GM23338 (cell line): ENCODE data around the gene ARMC9. TPM values are rescaled to one million over a fixed set of nuclear protein-coding genes. Genes with fewer than 3 reads are reported as not detected.

Experiments
- ATAC-seq: fragments of 200-7000 bp; cut with Tn5 transposase; 3 replicates; pipeline ENCODE4 v1.9.1; 2020
- DNase-seq: peaks from one replicate; pipeline ENCODE4 v3.0.0-alpha.2; 2015; ENCODE audit warnings: low spot score
- H2AFZ ChIP-seq: fragments of 200-600 bp; sonication (generic); 2 replicates; pipeline ENCODE4 v1.8.0; 2016; ENCODE audit warnings: antibody characterized with exemption, mild to moderate bottlenecking, moderate library complexity
- H3F3A ChIP-seq: fragments of 200-600 bp; sonication (generic); replicated peaks from 2 replicates; pipeline ENCODE4 v1.8.0; 2017; ENCODE audit warnings: antibody characterized with exemption, mixed run types, low read depth
- H3K27ac ChIP-seq: fragments of 200-600 bp; sonication (generic); 2 replicates; pipeline ENCODE4 v1.6.1; 2016; ENCODE audit warnings: low read depth
- H3K27me3 ChIP-seq: fragments of 200-600 bp; sonication (generic); 2 replicates; pipeline ENCODE4 v1.8.0; 2016; ENCODE audit warnings: mild to moderate bottlenecking, mixed run types, moderate library complexity; ENCODE audit not compliant: insufficient read depth
- H3K36me3 ChIP-seq: fragments of 200-600 bp; sonication (generic); 2 replicates; pipeline ENCODE4 v1.8.0; 2016; ENCODE audit warnings: mild to moderate bottlenecking; ENCODE audit not compliant: insufficient read depth
- H3K4me1 ChIP-seq: fragments of 200-600 bp; sonication (generic); 2 replicates; pipeline ENCODE4 v1.8.0; 2016; ENCODE audit warnings: mild to moderate bottlenecking, moderate library complexity; ENCODE audit not compliant: insufficient read depth
- H3K4me2 ChIP-seq: fragments of 200-600 bp; sonication (generic); 2 replicates; pipeline ENCODE4 v1.7.1; 2017; ENCODE audit warnings: mixed run types
- H3K4me3 ChIP-seq: fragments of 200-600 bp; sonication (generic); 2 replicates; pipeline ENCODE4 v1.6.1; 2016; ENCODE audit warnings: mixed run types
- H3K79me2 ChIP-seq: fragments of 200-600 bp; sonication (generic); replicated peaks from 2 replicates; pipeline ENCODE4 v1.8.0; 2017; ENCODE audit warnings: mild to moderate bottlenecking; ENCODE audit not compliant: insufficient read depth
- H3K9me2 ChIP-seq: fragments of 200-600 bp; sonication (generic); 2 replicates; pipeline ENCODE4 v1.8.0; 2017; ENCODE audit not compliant: insufficient read depth
- H4K20me1 ChIP-seq: fragments of 200-600 bp; sonication (generic); replicated peaks from 2 replicates; pipeline ENCODE4 v1.8.0; 2017; ENCODE audit warnings: mild to moderate bottlenecking; ENCODE audit not compliant: insufficient read depth
- H3K27ac Mint-ChIP-seq: 2 replicates; pipeline ENCODE4 v1.8.0; 2020; ENCODE audit warnings: inconsistent platforms, mild to moderate bottlenecking, moderate library complexity, mixed read lengths
- H3K27me3 Mint-ChIP-seq: 3 replicates; pipeline ENCODE4 v1.8.0; 2022; ENCODE audit warnings: low read depth, mild to moderate bottlenecking, moderate library complexity, mixed read lengths, inconsistent platforms; ENCODE audit not compliant: insufficient read depth, poor library complexity
- H3K36me3 Mint-ChIP-seq: 3 replicates; pipeline ENCODE4 v1.8.0; 2021; ENCODE audit warnings: low read depth, mild to moderate bottlenecking, inconsistent platforms, moderate library complexity, mixed read lengths
- H3K4me1 Mint-ChIP-seq: 3 replicates; pipeline ENCODE4 v1.8.0; 2020; ENCODE audit warnings: mild to moderate bottlenecking, inconsistent platforms, mixed read lengths
- H3K4me3 Mint-ChIP-seq: 3 replicates; pipeline ENCODE4 v1.8.0; 2021; ENCODE audit warnings: moderate library complexity, mild to moderate bottlenecking, inconsistent platforms, mixed read lengths
- H3K9me3 Mint-ChIP-seq: 3 replicates; pipeline ENCODE4 v1.8.0; 2020; ENCODE audit warnings: moderate library complexity, mild to moderate bottlenecking, inconsistent platforms, mixed read lengths
- CREB1 ChIP-seq: fragments of 250-450 bp; sonication (Bioruptor Pico); IDR thresholded peaks from 2 replicates; pipeline ENCODE4 v1.5.0; 2020; ENCODE audit warnings: low read depth, mild to moderate bottlenecking, moderate library complexity
- CTCF ChIP-seq, 2 experiments: fragments of 200-600 bp in 1 of 2; sonication (generic) in 1 of 2; conservative IDR thresholded peaks; 2 replicates each; pipeline versions ENCODE4 v1.5.1 to v1.6.1; 2016 to 2017; ENCODE audit warnings: antibody characterized with exemption in 2 of 2, low read depth in 2 of 2, mild to moderate bottlenecking in 2 of 2, moderate library complexity in 1 of 2
- ETS1 ChIP-seq: IDR thresholded peaks from 2 replicates; pipeline ENCODE4 v1.6.1; 2016; ENCODE audit warnings: antibody characterized with exemption
- EZH2 ChIP-seq: fragments of 200-600 bp; sonication (generic); IDR thresholded peaks from one replicate; pipeline ENCODE4 v1.8.0; 2017; ENCODE audit warnings: antibody characterized with exemption, mild to moderate bottlenecking, low read depth; ENCODE audit not compliant: unreplicated experiment
- EZH2phosphoT487 ChIP-seq: fragments of 200-600 bp; sonication (generic); IDR thresholded peaks from one replicate; pipeline ENCODE4 v1.8.1; 2018; ENCODE audit warnings: antibody characterized with exemption; ENCODE audit not compliant: unreplicated experiment
- JUNB ChIP-seq: IDR thresholded peaks from one replicate; pipeline ENCODE4 v1.6.1; 2016; ENCODE audit warnings: antibody characterized with exemption; ENCODE audit not compliant: unreplicated experiment
- POLR2AphosphoS5 ChIP-seq: IDR thresholded peaks from 2 replicates; pipeline ENCODE4 v1.6.1; 2016; ENCODE audit warnings: antibody characterized with exemption, low read depth
- STAT1 ChIP-seq: IDR thresholded peaks from one replicate; pipeline ENCODE4 v1.6.1; 2016; ENCODE audit warnings: antibody characterized with exemption; ENCODE audit not compliant: unreplicated experiment
- polyA plus RNA-seq: library from polyadenylated mRNA; unstranded; fragments of >200 nt; fragmentation: Nextera tagmentation; extraction: Ambion mirVana; gene quantifications from 2 replicates; pipeline ENCODE4 v1.2.1, GENCODE V29; 2016
- total RNA-seq: library from RNA; depleted of rRNA; stranded (reverse); fragments of >200 nt; shearing (Covaris generic); gene quantifications from 2 replicates; pipeline ENCODE4 v1.2.3, GENCODE V29; 2014

The ARMC9 gene
- total and polyA plus RNA-seq, 2 experiments from 2014 or later = 29.2 to 56.0 TPM

GRCh38 chr2:231263118-231263831, 64.8 kb downstream of the ARMC9 start:
- ATAC-seq = no peak

GRCh38 chr2:231270221-231271114, 72.0 kb downstream of the ARMC9 start:
- Mint-ChIP-seq H3K9me3 (no peaks in the 10 kb centered on the region), H3K27ac (peak overlapping the region; percentile 77), H3K36me3 (peaks cover 39% of the 10 kb centered on the region), H3K27me3 (no peaks in the 10 kb centered on the region), H3K4me1 (no peaks in the 10 kb centered on the region), H3K4me3 (no peak overlapping the region)
- peaks cover 12% of the 10 kb centered on the region; the same call in 1 of the 2 replicates for H3K36me3 ChIP-seq
- ATAC-seq = no peak
- H3K4me3 ChIP-seq = no peak overlapping the region
- TF ChIP-seq ETS1 (no peak), JUNB (no peak), STAT1 (no peak), EZH2phosphoT487 (no peak), EZH2 (no peak), POLR2AphosphoS5 (no peak), CREB1 (CRISPR knock-in tag) (no peak)
- 0 out of 2 replicates have a peak, but pooled peaks cover 5% of the 10 kb centered on the region for H3F3A ChIP-seq
- H3K27ac ChIP-seq = 0 out of 2 replicates have a peak overlapping the region, but pooled peaks have one; percentile 57
- H3K79me2 ChIP-seq = no peaks in the 10 kb centered on the region
- H3K4me1 ChIP-seq = no peaks in the 10 kb centered on the region
- H3K9me2 ChIP-seq = no peaks in the 10 kb centered on the region
- no peaks in the 10 kb centered on the region for H4K20me1 ChIP-seq
- H3K4me2 ChIP-seq = no peak overlapping the region
- no peak for DNase-seq
- no peaks in the 10 kb centered on the region for H3K27me3 ChIP-seq
- H2AFZ ChIP-seq = no peak overlapping the region

More at GRCh38 chr2:231263118-231263831, 64.8 kb downstream of the ARMC9 start:
- H3K27me3 Mint-ChIP-seq = no peaks in the 10 kb centered on the region
- no peaks in the 10 kb centered on the region for H3K9me3 Mint-ChIP-seq
- DNase-seq = no peak
- Histone ChIP-seq H3K4me1 (no peaks in the 10 kb centered on the region), H3K36me3 (no peaks in the 10 kb centered on the region), H3K4me3 (no peak overlapping the region), H3K79me2 (no peaks in the 10 kb centered on the region), H3K27ac (no peak overlapping the region), H3K9me2 (no peaks in the 10 kb centered on the region), H3K4me2 (no peak overlapping the region), H3K27me3 (no peaks in the 10 kb centered on the region), H2AFZ (no peak overlapping the region), H3F3A (no peaks in the 10 kb centered on the region), H4K20me1 (no peaks in the 10 kb centered on the region)
- H3K4me3 Mint-ChIP-seq = no peak overlapping the region
- peaks cover 6% of the 10 kb centered on the region for H3K4me1 Mint-ChIP-seq
- peaks cover 15% of the 10 kb centered on the region for H3K36me3 Mint-ChIP-seq
- TF ChIP-seq POLR2AphosphoS5 (no peak), CTCF (conservative IDR thresholded peaks at IDR 0.05; ENCODE audit: low read depth in 2 of 2) (no peak), ETS1 (no peak), EZH2phosphoT487 (no peak), JUNB (no peak)
- no peak overlapping the region for H3K27ac Mint-ChIP-seq
